ENCODE data around the gene DOK1.

GRCh38 chr2:74588664-74589063 is 34.1 kb downstream of the DOK1 start:
- TF ChIP-seq, protein P1, sequence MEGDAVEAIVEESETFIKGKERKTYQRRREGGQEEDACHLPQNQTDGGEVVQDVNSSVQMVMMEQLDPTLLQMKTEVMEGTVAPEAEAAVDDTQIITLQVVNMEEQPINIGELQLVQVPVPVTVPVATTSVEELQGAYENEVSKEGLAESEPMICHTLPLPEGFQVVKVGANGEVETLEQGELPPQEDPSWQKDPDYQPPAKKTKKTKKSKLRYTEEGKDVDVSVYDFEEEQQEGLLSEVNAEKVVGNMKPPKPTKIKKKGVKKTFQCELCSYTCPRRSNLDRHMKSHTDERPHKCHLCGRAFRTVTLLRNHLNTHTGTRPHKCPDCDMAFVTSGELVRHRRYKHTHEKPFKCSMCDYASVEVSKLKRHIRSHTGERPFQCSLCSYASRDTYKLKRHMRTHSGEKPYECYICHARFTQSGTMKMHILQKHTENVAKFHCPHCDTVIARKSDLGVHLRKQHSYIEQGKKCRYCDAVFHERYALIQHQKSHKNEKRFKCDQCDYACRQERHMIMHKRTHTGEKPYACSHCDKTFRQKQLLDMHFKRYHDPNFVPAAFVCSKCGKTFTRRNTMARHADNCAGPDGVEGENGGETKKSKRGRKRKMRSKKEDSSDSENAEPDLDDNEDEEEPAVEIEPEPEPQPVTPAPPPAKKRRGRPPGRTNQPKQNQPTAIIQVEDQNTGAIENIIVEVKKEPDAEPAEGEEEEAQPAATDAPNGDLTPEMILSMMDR (IDR thresholded peaks at IDR 0.05), result no peak
- no peak for TF ChIP-seq POLR2AphosphoS5 (IDR thresholded peaks at IDR 0.05)

Data from esophagus muscularis mucosa (tissue), 3 donors.